Skin of body (tissue), 2 donors: ENCODE data around the gene TMEM63B. TPM values are rescaled to one million over a fixed set of nuclear protein-coding genes. Genes with fewer than 3 reads are reported as not detected.
"Not testable (repeated sequence)": the region's sequence is repeated elsewhere in the genome, so short reads cannot be mapped to it uniquely, and the experiment has no call there.

Experiments
- DNase-seq: peaks from one replicate; lab custom pipeline; 2025; lab: John Stamatoyannopoulos, UW
- total RNA-seq: library from RNA; depleted of rRNA; stranded (reverse); fragments of >200 nt; gene quantifications from one replicate; pipeline ENCODE4 v1.2.3, GENCODE V29; 2014

Gene TMEM63B
- total RNA-seq, 1 donor from 2014 or later = 16.2 TPM

GRCh38 chr6:44171899-44172546 is 44.7 kb downstream of the TMEM63B start:
- DNase-seq = no peak

- DNase-seq = peak; percentile 51
Measured at GRCh38 chr6:44172731-44173500, 45.6 kb downstream of the TMEM63B start.

GRCh38 chr6:44176130-44176761 is 48.9 kb downstream of the TMEM63B start:
- no peak for DNase-seq

- no peak for DNase-seq
Measured at GRCh38 chr6:44176762-44177509, 49.6 kb downstream of the TMEM63B start.

- DNase-seq = no peak
Measured at GRCh38 chr6:44177691-44178423, 50.5 kb downstream of the TMEM63B start.

- no peak for DNase-seq
Measured at GRCh38 chr6:44178424-44179071, 51.2 kb downstream of the TMEM63B start.

GRCh38 chr6:44179072-44179536 is 51.8 kb downstream of the TMEM63B start:
- no peak for DNase-seq

GRCh38 chr6:44179648-44180047 is 52.3 kb downstream of the TMEM63B start:
- DNase-seq = no peak

- no peak for DNase-seq
Measured at GRCh38 chr6:44180406-44180805, 53.1 kb downstream of the TMEM63B start.

- DNase-seq = no peak
Measured at GRCh38 chr6:44180886-44181285, 53.5 kb downstream of the TMEM63B start.

GRCh38 chr6:44181784-44182183 is 54.4 kb downstream of the TMEM63B start:
- DNase-seq = not testable (repeated sequence)

- DNase-seq = no peak
Measured at GRCh38 chr6:44182911-44183390, 55.6 kb downstream of the TMEM63B start.

GRCh38 chr6:44183783-44184182 is 56.4 kb downstream of the TMEM63B start:
- no peak for DNase-seq

- DNase-seq = not testable (repeated sequence)
Measured at GRCh38 chr6:44185356-44185755, 58.0 kb downstream of the TMEM63B start.

GRCh38 chr6:44185953-44186634 is 58.7 kb downstream of the TMEM63B start:
- no peak for DNase-seq

- no peak for DNase-seq
Measured at GRCh38 chr6:44186635-44187025, 59.3 kb downstream of the TMEM63B start.

- no peak for DNase-seq
Measured at GRCh38 chr6:44188819-44189218, 61.5 kb downstream of the TMEM63B start.

GRCh38 chr6:44189257-44189656 is 61.9 kb downstream of the TMEM63B start:
- no peak for DNase-seq

GRCh38 chr6:44190715-44191114 is 63.4 kb downstream of the TMEM63B start:
- no peak for DNase-seq
